ENCODE data around the gene GLCCI1.
A peak's percentile ranks its signal among the peaks of the same experiment; 100 is the strongest.
"Not testable (repeated sequence)": the region's sequence is repeated elsewhere in the genome, so short reads cannot be mapped to it uniquely, and the experiment has no call there.

Gene GLCCI1

DNA sequence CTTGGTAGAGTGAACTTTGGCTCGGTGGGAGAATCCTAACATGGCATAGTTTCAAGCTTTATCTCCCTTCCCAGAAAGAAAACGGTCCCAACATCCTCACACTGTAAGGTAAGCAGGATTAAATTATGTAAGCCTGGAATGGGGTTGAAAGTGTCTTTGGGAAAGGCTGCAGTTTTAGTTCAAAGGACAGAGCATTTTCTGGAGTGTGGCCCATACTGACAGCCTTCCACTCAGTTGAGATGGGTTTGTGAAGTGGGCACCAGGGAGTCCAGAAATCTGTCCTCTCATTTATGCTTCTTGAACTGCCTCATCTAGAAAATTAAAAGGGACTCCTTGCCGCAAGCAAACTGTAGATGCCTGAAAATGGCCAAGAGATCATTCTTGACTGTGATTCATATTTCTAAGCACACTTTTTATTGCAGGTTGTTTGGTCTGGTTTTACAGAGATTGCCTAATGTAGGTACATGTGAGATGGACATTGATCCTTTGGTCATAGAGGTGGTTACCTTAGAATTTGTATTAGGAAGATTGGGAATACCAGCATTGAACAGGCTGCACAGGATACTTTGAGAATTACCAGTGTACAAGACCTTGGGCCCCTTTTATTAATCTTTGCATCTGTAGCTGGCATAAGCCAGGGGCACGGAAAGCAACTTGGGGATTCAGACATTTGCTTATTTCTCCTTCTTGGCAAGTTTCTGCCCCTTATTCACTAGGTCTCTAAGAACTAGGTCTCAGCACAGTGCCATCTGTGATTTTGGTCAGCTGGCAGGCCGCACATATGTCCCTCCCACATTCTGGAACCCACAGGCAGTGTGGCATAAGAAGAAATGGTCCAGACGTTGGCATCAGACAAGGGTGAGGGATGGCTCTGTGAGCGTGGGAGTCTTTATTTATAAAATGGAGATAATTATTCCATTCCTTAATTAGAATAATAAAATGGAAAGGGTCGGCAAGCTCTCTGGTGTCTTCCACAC, 125.9 kb downstream of the GLCCI1 start:
- no peak for DNase-seq (ENCODE audit: low read depth)

DNA sequence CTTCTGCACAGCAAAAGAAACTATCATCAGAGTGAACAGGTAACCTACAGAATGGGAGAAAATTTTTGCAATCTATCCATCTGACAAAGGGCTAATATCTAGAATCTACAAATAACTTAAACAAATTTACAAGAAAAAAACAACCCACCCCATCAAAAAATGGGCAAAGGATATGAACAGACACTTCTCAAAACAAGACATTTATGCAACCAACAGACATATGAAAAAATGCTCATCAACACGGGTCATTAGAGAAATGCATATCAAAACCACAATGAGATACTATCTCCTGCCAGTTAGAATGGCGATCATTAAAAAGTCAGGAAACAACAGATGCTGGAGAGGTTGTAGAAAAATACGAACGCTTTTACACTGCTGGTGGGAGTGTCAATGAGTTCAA, 132.7 kb downstream of the GLCCI1 start:
- DNase-seq (ENCODE audit: low read depth) = not testable (repeated sequence)

DNA sequence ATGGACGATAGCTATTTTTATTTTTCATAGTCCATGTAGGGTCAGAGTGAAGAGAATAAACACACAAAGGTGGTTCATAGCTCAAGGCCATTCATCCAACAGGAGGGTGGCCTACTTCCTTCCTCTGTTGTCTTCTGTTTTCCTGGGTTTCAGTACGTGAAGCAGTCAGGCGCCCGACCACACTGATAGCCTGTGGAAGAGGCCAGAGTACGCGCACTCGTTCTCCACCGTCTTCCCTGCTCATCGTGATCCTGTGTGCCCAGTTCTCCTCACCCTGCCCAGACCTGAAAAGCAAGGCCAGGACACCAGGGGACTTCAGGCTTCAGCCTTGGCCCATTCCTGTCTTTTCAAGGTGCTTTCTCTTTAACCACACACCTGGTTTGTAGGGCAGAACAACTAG, 134.7 kb downstream of the GLCCI1 start:
- no peak for DNase-seq (ENCODE audit: low read depth)

DNA sequence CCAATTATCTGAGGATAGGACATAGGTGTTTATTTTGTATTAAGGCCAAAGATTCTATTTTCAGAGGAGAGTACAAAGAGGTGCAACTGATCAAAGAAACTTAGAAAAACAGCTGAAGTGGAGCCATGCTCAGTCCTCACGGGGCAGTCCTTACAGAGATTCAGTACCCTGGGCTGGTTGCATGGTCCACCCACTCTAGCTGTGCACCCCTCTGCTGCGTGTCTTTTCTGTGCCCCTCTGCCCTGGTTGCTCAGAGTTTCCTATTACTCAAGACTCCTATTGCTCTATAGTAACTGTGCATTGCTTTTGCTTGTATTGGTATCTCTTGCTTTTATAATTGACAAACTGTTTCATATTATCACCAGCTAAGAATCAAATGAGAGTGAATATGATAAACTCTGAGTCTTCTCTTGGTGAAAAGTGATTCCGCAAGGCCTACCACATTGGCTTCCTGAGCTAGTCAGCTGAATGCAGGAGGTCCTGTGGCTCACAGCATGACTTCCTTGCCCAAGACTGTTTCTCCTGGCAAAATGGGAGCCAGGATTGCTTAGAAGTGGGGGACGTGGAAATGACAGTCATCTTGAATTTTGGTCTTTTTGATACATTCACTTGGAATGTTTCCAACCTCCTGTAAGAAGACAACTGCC, 137.0 kb downstream of the GLCCI1 start:
- no peak for DNase-seq (ENCODE audit: low read depth)

DNA sequence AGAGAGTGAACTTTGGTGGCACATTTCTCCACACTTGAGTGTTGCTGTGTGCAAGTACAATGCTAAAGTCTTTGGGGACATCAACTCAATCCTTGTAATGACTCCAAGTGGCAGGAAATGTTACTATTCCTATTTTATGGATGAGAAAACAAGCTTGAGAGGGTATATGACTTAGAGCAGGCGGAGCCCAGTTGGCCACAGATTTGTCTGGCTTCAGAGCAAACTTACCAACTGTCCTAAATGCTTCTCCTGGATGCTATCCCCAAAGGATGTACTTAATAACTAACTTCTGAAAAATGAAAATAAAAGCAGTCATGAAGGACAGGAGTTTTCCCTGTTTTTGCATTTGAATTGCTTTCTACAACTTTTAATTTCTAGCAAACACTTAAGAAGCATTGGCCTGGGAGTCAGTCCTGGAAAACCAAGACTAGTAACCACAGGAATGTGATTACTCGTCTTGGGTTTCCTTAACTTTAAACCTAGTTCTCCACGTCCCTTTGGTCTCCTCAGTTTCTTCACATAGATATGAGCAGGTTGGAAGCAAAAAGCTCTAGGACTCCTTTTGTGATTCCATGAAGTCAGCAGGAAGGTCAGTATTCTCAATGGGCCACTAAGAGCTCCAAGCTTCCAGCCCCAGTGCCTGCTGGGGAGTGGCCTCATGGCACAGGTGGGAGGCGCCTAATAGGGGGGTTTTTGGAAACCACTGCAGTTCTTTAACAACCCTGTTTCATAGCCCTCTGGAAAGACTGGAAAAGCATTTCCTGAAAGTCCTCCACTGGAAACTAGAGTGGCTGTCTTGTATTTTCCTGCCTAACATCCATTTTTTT, 140.8 kb downstream of the GLCCI1 start:
- no peak for DNase-seq (ENCODE audit: low read depth)

DNA sequence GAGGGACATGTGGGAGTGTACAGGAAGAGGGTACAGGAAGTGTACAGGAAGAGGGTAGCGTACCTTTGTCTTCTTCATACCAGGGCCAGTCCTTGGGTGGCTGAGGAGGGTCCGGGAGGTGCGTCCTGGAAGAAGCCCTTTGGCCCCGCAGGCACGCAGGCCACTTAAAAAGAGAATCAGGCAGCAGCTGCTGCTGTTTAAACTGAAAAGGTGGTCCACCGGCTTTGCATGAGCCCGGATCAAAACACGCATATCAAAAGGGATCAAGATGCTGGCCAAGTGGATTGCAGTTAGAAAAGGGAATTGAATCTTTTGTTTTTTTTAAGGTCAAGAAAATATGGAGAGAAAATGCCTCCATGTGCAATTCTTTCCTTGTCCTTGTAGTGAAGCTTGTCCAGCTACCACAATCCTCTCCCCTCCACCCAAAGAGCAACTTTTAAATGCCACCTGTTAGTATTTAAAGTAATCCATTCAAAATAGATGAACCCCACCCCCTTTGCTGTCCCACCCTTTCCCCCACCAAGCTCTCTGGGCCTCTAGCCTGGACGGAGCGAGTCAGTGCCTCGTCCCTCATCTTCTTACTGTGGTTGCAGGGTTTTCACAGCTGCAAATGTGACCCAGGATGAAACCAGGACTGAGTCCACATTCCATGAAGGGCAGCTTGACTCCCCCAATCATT, 142.8 kb downstream of the GLCCI1 start:
- DNase-seq (ENCODE audit: low read depth) = no peak

DNA sequence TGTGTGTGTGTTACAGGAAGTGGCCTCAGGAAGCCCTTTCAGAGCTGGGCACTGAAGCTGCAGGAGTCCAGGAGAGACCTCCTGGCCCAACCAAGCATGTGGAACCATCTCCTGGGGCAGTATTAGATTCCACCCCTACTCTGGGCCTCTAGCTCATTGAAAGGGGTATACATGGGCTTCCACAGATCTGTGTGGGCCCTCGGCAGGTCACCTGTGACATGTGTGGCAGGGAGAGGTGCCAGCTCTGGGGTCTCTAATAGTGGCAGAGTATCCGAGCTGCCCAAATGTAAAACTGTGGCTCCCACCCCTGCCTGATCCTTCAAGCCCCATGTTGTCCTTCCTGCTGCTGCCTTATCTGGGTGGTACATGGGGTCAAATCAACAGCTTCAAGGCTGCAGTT, 144.1 kb downstream of the GLCCI1 start:
- DNase-seq (ENCODE audit: low read depth) = no peak

DNA sequence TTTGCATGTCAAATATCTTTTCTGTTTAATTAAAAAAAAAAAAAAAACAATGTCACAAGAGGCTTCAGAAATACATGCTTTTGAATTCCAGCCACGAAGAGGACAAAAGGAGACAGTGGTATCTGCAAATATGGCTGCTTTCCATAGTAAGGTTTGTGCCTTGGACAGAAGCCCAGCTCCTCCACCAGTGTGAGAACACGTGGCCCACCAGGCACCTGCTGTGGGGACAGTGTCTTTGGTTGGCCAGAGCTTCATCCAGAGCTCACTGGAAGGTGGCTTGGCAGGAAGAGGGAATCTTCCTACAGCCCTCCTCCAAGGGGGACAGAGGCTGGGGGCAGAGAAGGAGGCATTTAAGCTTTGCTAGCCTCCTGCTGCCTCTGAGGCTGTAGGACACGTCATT, 144.6 kb downstream of the GLCCI1 start:
- no peak for DNase-seq (ENCODE audit: low read depth)

DNA sequence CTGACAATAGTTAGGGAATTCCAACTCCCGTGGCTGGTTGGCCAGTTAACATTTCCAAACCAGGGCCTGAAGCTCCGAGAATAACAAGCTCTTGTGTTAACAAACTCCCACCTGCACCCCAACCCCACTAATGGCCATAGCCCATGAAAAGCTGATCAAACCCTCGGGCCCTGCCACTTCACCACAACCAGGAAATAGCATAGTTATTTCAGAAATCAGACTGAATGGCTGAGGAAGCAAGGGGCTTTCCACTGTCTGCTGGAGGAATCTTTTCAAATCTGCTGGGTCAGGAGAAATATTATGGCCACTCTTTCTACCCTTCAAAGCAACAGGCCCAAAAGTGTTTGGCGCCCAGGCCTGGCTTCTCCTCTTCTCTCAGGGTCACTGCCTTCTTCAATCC, 145.6 kb downstream of the GLCCI1 start:
- no peak for DNase-seq (ENCODE audit: low read depth)

DNA sequence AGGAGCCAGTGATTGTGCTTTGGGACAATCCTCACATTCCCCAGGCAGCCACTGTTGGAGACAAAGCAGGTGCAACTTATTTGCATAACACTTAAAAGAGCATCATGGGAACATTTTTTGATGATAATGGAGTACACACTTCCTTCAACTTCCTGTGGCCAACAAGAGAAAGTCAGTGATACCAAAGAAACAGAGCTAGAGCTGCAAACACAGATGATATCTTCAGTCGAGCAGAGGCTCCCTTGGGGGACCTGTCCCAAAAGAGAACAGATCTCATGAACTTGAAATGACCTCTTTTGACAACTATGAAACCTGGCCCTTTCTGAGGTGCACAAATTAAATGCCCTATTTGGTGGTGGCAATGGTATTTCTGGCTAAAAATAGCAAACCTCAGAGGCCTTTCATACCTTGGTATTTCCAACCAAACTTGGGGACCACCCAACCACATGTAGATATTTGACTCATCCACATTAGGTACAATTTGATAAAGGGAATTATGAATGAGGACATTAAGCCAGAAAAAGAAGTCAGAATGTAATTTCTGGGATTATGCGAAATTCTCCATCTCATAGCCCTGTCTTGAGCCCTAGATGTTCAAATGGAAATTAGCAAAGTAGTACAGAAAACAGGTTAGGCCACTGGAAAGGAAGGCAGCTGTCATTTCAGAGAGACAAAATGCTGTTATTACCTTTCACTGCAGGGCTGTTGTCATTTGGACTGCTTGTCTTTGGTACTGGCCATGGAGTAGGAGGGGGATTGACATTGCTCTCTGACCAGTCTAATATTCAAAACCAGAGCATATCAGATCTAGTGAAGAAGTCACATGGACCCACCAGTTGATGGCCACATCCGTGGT, 147.2 kb downstream of the GLCCI1 start:
- no peak for DNase-seq (ENCODE audit: low read depth)

DNA sequence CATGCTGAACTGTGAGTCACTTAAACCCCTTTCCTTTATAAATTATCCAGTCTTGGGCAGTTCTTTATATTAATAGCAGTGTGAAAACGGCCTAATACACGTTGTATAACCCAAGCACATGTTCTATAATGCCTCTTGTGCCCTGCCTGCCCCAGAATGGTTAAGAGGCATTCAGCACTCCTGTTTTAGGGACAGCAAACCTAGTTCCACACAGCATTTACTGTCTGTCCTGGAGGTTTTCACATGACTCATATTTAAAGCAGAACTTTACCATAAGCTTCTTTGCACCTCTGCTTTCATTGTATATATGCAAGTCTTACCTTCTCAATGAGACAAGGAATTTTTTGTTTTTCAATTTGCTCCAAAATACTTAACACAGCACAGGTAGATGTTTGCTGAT, 148.6 kb downstream of the GLCCI1 start:
- DNase-seq (ENCODE audit: low read depth) = no peak

DNA sequence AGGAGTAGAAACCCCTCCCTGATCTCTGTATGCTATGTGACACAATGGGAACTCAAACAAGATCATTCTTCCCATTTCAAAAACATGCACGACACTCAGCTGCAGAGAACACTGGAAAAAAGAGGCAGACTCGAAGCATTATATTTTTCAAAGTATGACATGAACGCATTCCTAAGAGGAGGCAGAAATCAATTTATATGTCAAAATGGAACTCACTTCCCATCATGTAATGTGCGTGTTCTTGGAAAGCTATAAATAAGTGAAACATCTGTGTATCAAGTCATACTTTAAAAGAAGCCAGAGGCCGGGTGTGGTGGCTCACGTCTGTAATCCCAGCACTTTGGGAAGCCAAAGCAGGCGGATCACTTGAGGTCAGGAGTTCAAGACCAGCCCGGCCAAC, 150.7 kb downstream of the GLCCI1 start:
- DNase-seq (ENCODE audit: low read depth) = no peak

DNA sequence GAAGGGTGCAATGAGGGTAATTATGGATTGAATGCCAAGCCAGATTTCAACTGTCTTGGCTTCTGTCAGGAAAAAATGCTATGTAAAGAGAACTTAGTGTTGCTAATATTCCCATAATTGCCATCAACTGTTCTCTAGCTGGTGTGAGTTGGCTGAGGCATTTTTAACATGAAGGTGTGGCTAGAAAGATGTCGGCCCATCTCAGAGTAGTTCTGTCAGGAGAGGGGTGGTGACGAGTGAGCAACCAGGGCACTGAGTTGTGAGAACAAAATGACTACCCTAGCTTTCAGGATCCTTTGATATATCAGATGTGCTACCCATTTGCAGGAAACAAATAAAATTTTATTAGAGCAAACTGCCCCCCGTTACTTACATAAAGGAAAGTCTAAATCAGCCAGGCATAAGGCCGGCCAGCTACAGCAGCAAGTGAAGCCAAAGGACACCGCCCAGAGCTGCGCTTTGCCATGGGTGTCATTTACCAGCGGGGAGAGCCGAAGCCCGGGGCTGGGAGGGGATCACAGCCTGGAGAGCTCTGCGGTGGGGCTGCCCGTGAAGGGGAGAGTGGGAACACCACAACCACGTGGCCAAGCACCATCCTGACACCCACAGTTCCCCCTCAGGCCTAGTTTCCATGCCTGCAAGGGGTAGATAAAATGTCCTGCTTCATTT, 151.9 kb downstream of the GLCCI1 start:
- no peak for DNase-seq (ENCODE audit: low read depth)

DNA sequence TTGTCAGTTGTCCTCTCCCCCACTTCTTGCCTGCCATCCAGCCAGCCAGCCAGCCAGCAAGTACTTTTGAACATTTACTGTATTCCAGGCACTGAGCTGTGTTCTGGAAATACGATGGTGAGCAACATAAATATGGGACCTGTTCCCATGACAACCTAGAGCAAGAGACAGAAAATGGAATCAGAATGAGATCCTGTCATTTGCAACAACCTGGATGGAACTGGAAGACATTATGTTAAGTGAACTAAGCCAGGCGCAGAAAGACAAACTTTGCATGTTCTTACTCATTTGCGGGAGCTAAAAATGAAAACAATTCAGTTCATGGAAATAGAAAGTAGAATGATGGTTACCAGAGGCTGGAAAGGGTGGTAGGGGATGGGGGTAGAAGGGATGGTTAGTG, 152.6 kb downstream of the GLCCI1 start:
- no peak for DNase-seq (ENCODE audit: low read depth)

DNA sequence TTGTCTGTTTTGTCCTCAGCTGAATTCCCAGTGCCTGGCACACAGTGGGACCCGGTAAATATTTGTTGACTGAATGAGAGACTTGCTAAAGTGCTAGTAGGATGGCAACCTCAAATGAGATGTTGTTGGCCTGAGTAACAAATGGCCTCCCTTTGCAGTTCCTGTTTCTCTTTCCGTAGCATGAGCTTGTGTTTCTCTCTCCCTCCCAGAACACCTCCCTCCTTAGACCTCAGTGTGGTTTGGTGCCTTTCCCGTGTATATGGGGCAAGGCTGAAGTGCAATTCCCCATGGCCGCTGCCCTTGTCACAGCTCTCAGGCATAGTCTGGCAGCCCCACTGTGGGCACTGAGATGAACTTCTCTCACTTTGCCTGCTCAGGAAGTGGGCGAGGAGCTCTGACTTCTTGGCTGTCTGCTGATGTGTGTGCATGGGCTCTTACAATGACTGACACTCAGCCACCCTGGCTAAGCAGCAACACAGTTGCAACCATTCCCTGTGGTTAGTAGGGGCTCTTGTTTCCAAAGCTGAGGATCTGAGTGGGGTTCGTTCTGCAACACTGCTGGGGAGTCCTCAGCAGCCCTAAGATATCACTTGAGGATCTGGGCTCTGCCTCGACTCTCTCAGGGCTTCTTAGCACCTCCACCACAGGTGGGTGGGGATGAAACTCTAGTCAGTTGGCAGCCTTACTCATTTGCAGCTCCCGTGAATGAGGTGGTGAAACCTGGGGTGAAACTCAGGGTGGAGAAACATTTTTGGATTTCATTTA, 157.3 kb downstream of the GLCCI1 start:
- DNase-seq (ENCODE audit: low read depth) = peak; percentile 70

DNA sequence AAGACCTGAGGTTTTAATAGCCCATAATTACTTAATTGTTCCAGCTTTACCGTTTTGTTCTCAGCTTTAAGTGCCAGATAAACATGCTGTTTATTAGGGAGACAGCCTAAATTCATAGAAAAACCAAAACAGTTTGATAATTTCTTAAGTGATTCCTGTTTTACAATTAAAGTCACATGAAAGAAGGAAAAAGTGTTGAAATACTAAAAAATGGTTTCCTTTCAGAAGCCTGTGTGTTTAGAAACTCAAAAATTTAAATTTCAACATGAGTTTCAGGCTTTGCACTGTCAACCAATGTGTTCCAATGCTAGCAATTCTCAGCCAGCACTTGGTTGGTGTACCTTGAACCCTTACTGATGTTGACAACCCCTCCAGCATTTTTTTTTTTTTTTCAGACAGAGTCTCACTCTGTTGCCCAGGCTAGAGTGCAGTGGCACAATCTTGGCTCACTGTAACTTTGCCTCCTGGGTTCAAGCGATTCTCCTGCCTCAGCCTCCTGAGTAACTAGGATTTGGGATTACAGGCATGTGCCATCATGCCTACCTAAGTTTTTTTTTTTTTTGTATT, 158.1 kb downstream of the GLCCI1 start:
- no peak for DNase-seq (ENCODE audit: low read depth)

DNA sequence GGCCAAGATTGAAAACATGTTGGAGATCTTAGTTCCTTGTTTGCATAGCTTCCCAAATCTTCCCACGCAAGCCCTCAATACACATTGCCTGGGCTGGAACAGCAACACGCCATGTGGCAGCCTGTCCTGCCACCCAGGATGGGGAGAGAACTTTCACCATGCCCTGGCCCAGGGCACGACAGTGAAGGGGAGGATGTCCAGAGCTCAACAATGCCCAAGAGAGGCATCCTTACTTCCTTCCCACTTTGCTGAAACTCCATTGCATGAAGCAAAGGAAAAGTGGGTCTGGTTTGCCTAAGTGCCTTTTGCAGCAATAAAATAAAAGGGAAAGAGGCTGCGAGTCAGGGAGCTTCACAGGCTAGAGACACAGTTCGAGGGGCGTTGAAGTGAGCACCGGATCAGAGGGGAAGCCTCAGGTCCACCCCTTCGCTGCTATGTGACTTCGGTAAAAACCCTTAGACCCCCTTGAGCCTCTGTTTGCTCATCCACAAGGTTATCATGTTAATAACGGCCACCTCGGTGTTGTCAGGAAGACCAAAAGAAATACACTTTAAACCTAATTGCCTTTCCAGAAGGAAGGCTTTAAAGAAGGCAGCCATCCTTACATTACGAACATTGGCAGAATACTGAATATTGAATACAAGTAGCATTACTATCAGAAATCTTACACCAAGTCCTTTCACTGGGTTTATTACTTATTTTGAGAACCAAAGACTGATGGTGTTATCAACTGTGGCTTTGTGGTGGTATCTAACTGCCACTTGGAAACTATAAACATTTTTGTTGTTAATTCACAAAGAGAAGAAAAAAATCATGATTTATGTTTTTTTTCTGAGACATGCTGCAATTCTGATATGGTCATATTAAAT, 160.1 kb downstream of the GLCCI1 start:
- DNase-seq (ENCODE audit: low read depth) = no peak

DNA sequence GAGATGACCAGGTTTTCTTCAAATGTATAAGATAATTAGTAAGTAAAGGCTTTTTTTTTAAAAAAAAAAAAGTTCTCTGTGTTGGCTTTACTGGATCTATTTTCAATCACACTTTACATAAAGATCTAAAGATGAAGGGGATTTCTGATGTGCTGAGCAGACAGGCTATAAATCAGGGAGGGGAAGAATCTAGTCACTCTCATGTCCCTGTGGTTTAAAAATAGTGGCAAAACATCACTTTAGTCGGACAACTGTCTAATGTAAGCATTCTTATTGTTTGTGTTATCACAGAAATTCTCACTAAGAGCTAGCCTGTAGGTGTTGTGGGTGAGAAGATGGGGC, 160.7 kb downstream of the GLCCI1 start:
- no peak for DNase-seq (ENCODE audit: low read depth)

DNA sequence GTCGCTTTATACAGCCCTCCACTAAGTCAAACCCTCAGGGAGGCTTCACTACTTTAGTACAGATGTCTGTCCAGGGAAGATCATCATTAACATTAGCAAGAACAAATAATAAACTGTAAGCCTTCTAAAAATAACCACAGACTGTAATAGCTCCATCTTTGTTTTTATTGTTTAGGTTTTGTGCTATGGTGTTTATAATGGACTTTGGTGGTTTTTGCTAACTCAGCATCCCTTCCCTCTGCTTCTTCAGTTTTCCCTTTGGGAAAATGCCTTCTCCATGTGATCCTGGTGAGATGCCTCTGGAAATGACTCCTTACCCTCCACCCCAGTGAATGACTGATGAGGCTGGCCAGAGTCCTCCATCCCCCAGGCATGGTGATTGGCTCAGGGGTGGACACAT, 162.1 kb downstream of the GLCCI1 start:
- DNase-seq (ENCODE audit: low read depth) = no peak
